ENCODE results near the gene QRICH2. TPM values are rescaled to one million over a fixed set of nuclear protein-coding genes. Genes with fewer than 3 reads are reported as not detected.

Gene QRICH2
- total RNA-seq, 1 donor from 2014 or later = 10.6 TPM

GRCh38 chr17:76296186-76296585, 11.9 kb downstream of the QRICH2 start:
- DNase-seq (ENCODE audit: low spot score in 2 of 2) = no peak
- Histone ChIP-seq H3K27me3 (no peaks in the 10 kb centered on the region), H3K36me3 (peaks cover 11 to 13% of the 10 kb centered on the region in 2 donors), H3K9me3 (no peaks in the 10 kb centered on the region), H3K4me3 (no peak overlapping the region), H3K4me1 (no peaks in the 10 kb centered on the region), H3K27ac (no peak overlapping the region)
- intact Hi-C loops (cut with DNase I) = loop anchor here (5.0 kb wide), 1 partner anchor 174 kb away; no protein-coding TSS in a partner anchor
- TF ChIP-seq CTCF (IDR thresholded peaks at IDR 0.05) = no peak

- H3K36me3 ChIP-seq = peaks cover 14 to 21% of the 10 kb centered on the region in 2 donors
- H3K27ac ChIP-seq = no peak overlapping the region
- no peaks in the 10 kb centered on the region for H3K27me3 ChIP-seq
- H3K4me3 ChIP-seq = no peak overlapping the region
- intact Hi-C loops (cut with DNase I) = no loop called here
- DNase-seq (ENCODE audit: low spot score in 2 of 2) = no peak
- TF ChIP-seq CTCF (IDR thresholded peaks at IDR 0.05) = no peak
- H3K4me1 ChIP-seq = no peaks in the 10 kb centered on the region
- H3K9me3 ChIP-seq = no peaks in the 10 kb centered on the region
Observed at GRCh38 chr17:76293106-76293505, 15.0 kb downstream of the QRICH2 start.

GRCh38 chr17:76292567-76292966, 15.5 kb downstream of the QRICH2 start:
- no peaks in the 10 kb centered on the region for H3K9me3 ChIP-seq
- no peak overlapping the region for H3K4me3 ChIP-seq
- no peaks in the 10 kb centered on the region for H3K27me3 ChIP-seq
- TF ChIP-seq CTCF (IDR thresholded peaks at IDR 0.05) = no peak
- H3K27ac ChIP-seq = no peak overlapping the region
- intact Hi-C loops (cut with DNase I) = no loop called here
- no peaks in the 10 kb centered on the region for H3K4me1 ChIP-seq
- H3K36me3 ChIP-seq = peaks cover 14 to 21% of the 10 kb centered on the region in 2 donors
- DNase-seq (ENCODE audit: low spot score in 2 of 2) = no peak

DNA sequence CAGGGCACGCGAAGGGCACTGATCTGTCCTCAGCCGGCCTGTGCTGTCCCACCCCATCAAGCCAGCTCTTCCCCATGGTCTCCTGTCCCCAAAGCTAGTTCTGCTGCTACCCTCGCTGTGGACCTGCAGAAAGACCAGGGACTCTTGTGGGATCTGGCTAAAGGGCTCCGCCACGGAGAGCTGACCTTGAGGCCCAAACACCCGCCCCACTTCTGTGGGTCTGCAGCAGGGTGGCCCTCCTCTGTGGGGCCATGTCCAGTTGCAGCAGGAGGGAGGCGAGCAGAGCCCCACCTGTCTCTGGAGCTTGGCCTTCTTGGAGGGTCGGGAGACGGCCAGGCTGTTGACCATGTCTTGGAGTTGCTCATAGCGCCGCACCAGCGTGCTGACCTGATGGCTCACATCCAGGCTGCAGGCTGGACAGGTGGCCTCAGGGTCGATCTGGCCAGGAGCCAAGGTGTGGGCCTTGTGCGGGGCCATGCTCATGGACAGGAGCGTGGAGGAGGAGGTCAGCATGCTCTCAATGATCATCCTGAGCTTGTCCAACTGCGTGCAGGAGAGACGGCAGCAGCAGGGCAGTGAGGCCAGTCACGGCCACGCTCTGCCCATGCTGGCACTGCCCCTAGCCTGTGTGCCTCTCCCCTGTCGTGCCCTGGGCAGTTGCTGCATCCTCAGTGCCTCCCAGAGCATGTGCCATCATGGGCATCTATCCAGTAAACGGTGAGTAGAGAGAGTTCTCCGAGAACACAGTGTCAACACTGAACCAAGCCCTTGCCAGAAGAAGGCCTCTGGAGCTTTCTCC, 26.3 kb downstream of the QRICH2 start:
- Histone ChIP-seq H3K4me1 (peaks cover 0 to 3% of the 10 kb centered on the region in 2 donors), H3K4me3 (no peak overlapping the region), H3K27me3 (no peaks in the 10 kb centered on the region), H3K36me3 (no peaks in the 10 kb centered on the region), H3K9me3 (no peaks in the 10 kb centered on the region), H3K27ac (no peak overlapping the region)
- no peak for DNase-seq (ENCODE audit: low spot score in 2 of 2)
- intact Hi-C loops (cut with DNase I) = no loop called here
- TF ChIP-seq CTCF (IDR thresholded peaks at IDR 0.05) = no peak

DNA sequence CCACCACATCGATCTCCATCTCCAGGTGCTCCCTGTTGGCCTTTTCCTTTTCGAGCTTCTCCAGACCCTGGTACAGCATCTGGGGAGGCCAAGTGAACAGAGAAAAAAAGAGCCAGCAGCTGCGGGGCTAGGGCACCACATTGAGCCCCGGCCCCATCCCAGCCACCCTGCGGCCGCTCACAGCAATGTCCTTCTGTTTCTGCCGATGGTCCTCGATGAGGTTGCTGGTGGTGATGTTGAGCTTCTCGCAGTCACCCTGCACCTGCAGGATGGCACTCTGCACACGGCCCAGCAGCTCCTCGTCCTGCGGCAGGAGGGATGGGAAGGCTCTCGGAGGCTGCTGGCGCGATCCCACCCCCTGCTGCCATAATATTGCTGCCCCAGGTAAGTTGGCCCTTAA, 27.4 kb downstream of the QRICH2 start:
- TF ChIP-seq CTCF (IDR thresholded peaks at IDR 0.05) = no peak
- H3K27me3 ChIP-seq = no peaks in the 10 kb centered on the region
- H3K4me1 ChIP-seq = peaks cover 0 to 3% of the 10 kb centered on the region in 2 donors
- no peaks in the 10 kb centered on the region for H3K9me3 ChIP-seq
- no peak for DNase-seq (ENCODE audit: low spot score in 2 of 2)
- no peak overlapping the region for H3K27ac ChIP-seq
- no peak overlapping the region for H3K4me3 ChIP-seq
- intact Hi-C loops (cut with DNase I) = no loop called here
- no peaks in the 10 kb centered on the region for H3K36me3 ChIP-seq
